Measurements from ENCODE around the gene CRTC1.

GRCh38 chr19:18781885-18782527 is 98.5 kb downstream of the CRTC1 start:
- TF ChIP-seq CTCF (IDR thresholded peaks at IDR 0.05) (no peak), PREB (CRISPR knock-in tag; IDR thresholded peaks at IDR 0.05; ENCODE audit: borderline replicate concordance) (no peak), ZNF232 (CRISPR knock-in tag; IDR thresholded peaks at IDR 0.05) (no peak), USF2 (CRISPR knock-in tag; IDR thresholded peaks at IDR 0.05) (no peak), ZBTB21 (CRISPR knock-in tag; IDR thresholded peaks at IDR 0.05; ENCODE audit: borderline replicate concordance) (no peak), MXD4 (CRISPR knock-in tag; IDR thresholded peaks at IDR 0.05; ENCODE audit: borderline replicate concordance) (no peak), GABPB1 (CRISPR knock-in tag; IDR thresholded peaks at IDR 0.05) (no peak), OVOL2 (CRISPR knock-in tag; IDR thresholded peaks at IDR 0.05; ENCODE audit: borderline replicate concordance) (no peak), AFF4 (CRISPR knock-in tag; IDR thresholded peaks at IDR 0.05; ENCODE audit: borderline replicate concordance) (no peak), JUN (CRISPR knock-in tag; IDR thresholded peaks at IDR 0.05) (no peak), ZNF263 (CRISPR knock-in tag; IDR thresholded peaks at IDR 0.05; ENCODE audit: low read depth) (no peak), HMGXB4 (CRISPR knock-in tag; IDR thresholded peaks at IDR 0.05) (no peak)
